M059J (cell line): Measurements from ENCODE around the gene TMEM135. TPM values are rescaled to one million over a fixed set of nuclear protein-coding genes. Genes with fewer than 3 reads are reported as not detected.

Experiments used
- DNase-seq: peaks from one replicate; pipeline ENCODE4 v3.0.0-alpha.2; 2012; ENCODE audit warnings: low read depth
- total RNA-seq: library from RNA; depleted of rRNA; stranded (reverse); fragments of >200 nt; shearing (Covaris generic); gene quantifications from 2 replicates; pipeline ENCODE4 v1.2.3, GENCODE V29; 2014; rRNA removed

The TMEM135 gene
- total RNA-seq, 1 experiment from 2014 or later: 20.0 TPM

GRCh38 chr11:87352759-87353707 lies 315.3 kb downstream of the TMEM135 start:
- DNase-seq: peak; percentile 90

GRCh38 chr11:87353771-87354345 lies 316.1 kb downstream of the TMEM135 start:
- DNase-seq: no peak

- no peak for DNase-seq
These were observed 317.9 kb downstream of the TMEM135 start for GRCh38 chr11:87355596-87355995.

DNA sequence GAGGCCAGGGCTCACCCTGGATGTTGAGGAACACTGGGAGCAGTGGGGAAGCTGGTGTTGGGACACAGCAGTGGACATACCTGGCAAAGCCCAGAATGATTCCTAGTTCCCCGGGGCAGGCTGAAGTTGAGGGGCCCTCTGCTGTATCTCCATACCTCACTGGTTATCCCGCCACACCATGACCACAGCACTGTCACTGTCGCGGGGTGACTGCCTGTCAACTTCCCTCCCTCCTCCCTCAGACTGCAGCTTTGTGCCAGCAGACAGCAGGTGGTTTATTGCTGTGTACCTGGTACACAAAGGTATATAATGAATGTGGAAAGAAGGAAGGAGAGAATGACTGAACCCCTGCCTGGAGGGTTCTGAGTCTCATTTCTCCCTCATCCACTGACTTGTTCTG lies 318.7 kb downstream of the TMEM135 start:
- no peak for DNase-seq

DNA sequence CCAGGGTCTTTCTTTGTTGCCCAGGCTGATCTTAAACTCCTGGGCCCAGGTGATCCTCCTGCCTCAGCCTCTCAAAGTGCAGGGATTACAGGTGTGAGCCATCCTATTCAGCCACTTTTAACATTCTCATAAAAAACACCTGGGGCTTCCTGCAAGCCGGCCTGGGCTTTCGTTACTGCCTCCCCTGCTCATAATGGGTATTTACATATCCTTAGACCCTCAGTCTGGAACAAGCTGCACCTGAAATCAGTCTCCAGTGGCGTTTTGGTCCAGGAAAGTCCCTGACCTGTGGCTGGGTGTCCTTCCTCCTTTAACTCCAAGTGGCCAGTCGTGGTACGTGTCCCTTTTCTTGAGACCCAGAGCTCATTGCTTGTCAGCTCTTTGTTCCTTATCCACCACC lies 320.7 kb downstream of the TMEM135 start:
- DNase-seq: no peak

- no peak for DNase-seq
These were observed 321.7 kb downstream of the TMEM135 start for GRCh38 chr11:87359401-87359800.

- DNase-seq: no peak
These were observed 324.2 kb downstream of the TMEM135 start for GRCh38 chr11:87361891-87362290.

GRCh38 chr11:87366346-87366745 lies 328.6 kb downstream of the TMEM135 start:
- no peak for DNase-seq

DNA sequence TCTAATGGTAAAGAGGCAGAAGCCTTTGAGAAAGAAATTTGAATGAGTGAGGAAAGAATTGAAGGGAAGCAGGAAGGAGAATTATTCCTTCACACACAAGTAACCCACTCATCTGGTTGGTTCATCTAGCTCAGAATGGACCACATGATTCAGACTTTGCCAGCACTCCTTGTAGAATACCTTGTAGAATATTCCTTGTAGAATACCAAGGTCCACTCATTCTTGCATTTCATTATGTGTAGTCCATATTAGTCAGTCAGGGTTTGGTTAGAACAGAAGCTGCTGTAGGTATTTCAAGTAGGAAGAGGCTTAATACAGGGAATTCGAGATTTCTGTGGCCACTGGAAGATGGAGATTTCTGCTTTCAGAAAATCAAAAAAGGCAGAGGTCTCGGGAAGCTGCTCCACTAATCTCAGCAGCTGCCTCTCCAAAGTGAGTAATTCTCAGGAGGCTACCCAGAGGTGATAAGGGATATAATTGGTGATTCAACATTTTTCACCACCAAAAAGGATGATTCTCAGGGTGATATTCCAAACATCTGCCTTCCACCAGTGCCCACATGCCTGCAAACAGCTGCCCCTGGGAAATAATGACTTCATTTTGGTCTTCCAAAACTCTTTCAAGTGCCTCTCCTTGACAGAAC lies 329.1 kb downstream of the TMEM135 start:
- no peak for DNase-seq

DNA sequence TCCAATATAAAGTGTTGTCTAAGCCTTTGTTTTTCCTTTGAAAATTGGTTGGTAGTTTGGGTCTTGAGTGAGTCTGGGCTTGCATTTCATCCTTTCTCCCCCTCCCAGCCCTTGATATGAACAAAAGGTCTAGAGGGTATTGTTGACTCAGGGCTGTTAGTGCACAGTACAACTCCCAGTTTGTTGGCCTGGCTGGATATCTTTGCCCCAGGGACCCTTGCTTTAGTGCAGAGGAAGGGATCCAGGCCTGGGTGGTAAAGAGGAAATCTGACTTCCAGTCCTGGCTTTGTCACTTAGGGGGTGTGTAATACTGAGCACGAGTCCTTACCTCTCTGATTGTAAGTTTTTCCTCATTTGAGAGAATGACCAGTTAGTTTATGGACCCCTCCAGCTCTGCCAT lies 330.4 kb downstream of the TMEM135 start:
- DNase-seq: no peak

- DNase-seq: peak; percentile 42
These were observed 331.2 kb downstream of the TMEM135 start for GRCh38 chr11:87368858-87369480.

DNA sequence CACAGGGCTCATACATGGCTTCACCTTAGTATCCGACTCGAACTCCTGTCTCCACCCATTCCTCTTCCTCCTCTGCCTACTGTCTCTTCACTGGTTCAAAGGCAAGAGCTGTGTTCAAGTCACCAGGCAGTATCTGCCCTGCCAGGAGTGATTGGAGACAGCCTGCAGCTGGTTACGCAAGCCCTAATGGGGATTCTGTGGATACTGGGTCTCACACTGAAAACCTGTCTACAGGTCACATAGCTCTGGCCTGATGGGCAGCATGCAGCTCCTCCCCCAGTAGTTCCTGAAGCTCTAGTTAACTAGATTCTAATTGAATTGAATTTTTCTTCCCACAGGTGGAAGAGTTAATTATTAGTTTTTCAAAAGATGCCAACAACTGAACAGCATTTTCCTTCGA lies 332.2 kb downstream of the TMEM135 start:
- DNase-seq: no peak

GRCh38 chr11:87372065-87372464 lies 334.3 kb downstream of the TMEM135 start:
- DNase-seq: no peak

Other genes with a start within 250 kb of the TMEM135 start
- gene PRSS23, start 237.4 kb upstream of the TMEM135 start, total RNA-seq: 474 and 507 TPM in 2 replicates
- gene FZD4, start 82.5 kb upstream of the TMEM135 start, total RNA-seq: 4.4 and 6.8 TPM in 2 replicates